Stimulated activated memory B cell treated with anti-CD40 and anti-IgM and Interleukin-4, amounts not matched to agents 10 μg/mL and 1 μg/mL and 100 μg/mL, for 72 hours (primary cell): ENCODE data around the gene GRIA1.

ENCODE experiments used
- ATAC-seq: fragments of 150-1000 bp; cut with Tn5 transposase; 2 replicates; pipeline ENCODE4 v1.10.0; 2021
- H3K27ac Mint-ChIP-seq: one replicate; pipeline ENCODE4 v1.8.0; 2022; ENCODE audit warnings: mild to moderate bottlenecking, mixed read lengths
- H3K27me3 Mint-ChIP-seq: one replicate; pipeline ENCODE4 v1.8.0; 2022; ENCODE audit warnings: mixed read lengths
- H3K36me3 Mint-ChIP-seq: one replicate; pipeline ENCODE4 v1.8.0; 2022; ENCODE audit warnings: mixed read lengths
- H3K4me1 Mint-ChIP-seq: one replicate; pipeline ENCODE4 v1.8.0; 2022; ENCODE audit warnings: mixed read lengths
- H3K4me3 Mint-ChIP-seq: one replicate; pipeline ENCODE4 v1.8.0; 2022; ENCODE audit warnings: mild to moderate bottlenecking, moderate library complexity, mixed read lengths
- H3K9me3 Mint-ChIP-seq: one replicate; pipeline ENCODE4 v1.8.0; 2022; ENCODE audit warnings: mixed read lengths

The GRIA1 gene

DNA sequence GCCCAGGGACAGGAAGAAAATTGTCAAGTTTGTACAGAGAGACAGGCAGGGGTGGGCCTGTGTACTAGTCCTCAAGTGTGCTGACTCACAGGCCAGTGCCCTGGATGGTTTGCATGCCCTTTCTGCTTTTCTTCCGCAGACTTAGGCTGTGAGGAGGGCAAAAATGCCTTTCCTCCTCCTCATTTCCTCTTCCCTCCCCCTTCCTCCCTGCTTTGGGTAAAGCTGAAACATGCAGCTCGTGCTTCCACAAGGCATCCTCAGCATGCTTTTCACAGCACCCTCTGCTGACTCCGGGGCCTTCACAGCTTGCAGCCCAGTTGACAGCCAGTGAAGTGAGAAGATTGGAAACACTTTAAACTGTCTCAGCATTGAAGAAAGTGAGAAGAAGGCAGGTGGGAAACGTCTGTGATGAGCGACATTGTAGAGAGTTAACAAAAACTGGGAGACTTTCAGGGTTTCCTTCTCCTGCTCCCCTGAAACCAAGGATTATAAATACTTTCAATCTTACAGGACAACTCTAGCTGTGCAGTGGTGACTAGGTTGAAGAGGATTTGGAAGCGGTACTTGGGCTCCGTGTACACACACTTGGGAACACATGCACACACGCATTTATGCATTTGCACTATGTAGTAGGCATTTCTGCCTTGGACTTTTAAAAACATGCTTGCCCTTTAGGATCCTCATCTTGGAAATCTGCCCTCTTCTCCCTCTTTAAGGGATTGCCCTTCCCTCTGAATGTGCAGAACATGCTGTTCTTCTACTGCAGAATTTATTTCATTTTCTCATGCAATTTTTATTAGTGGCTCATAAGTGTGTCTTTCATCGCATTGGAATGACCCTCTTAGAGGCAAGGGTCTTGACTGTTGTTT lies 138.8 kb downstream of the GRIA1 start:
- H3K9me3 Mint-ChIP-seq, result no peaks in the 10 kb centered on the region
- H3K27me3 Mint-ChIP-seq, result no peaks in the 10 kb centered on the region
- no peaks in the 10 kb centered on the region for H3K36me3 Mint-ChIP-seq
- no peak overlapping the region for H3K4me3 Mint-ChIP-seq
- no peak for ATAC-seq
- H3K4me1 Mint-ChIP-seq, result no peaks in the 10 kb centered on the region
- H3K27ac Mint-ChIP-seq, result no peak overlapping the region

GRCh38 chr5:153630546-153630945 lies 140.1 kb downstream of the GRIA1 start:
- H3K36me3 Mint-ChIP-seq, result no peaks in the 10 kb centered on the region
- no peak overlapping the region for H3K4me3 Mint-ChIP-seq
- H3K27me3 Mint-ChIP-seq, result no peaks in the 10 kb centered on the region
- no peak for ATAC-seq
- H3K4me1 Mint-ChIP-seq, result no peaks in the 10 kb centered on the region
- H3K27ac Mint-ChIP-seq, result no peak overlapping the region
- no peaks in the 10 kb centered on the region for H3K9me3 Mint-ChIP-seq

GRCh38 chr5:153632748-153633290 lies 142.3 kb downstream of the GRIA1 start:
- H3K4me1 Mint-ChIP-seq, result no peaks in the 10 kb centered on the region
- no peaks in the 10 kb centered on the region for H3K36me3 Mint-ChIP-seq
- H3K4me3 Mint-ChIP-seq, result no peak overlapping the region
- H3K27me3 Mint-ChIP-seq, result no peaks in the 10 kb centered on the region
- no peak for ATAC-seq
- H3K9me3 Mint-ChIP-seq, result no peaks in the 10 kb centered on the region
- no peak overlapping the region for H3K27ac Mint-ChIP-seq

- Mint-ChIP-seq H3K36me3 (no peaks in the 10 kb centered on the region), H3K9me3 (no peaks in the 10 kb centered on the region), H3K4me1 (no peaks in the 10 kb centered on the region), H3K27me3 (no peaks in the 10 kb centered on the region), H3K27ac (no peak overlapping the region), H3K4me3 (no peak overlapping the region)
- no peak for ATAC-seq
Measured at GRCh38 chr5:153636670-153637451, 146.4 kb downstream of the GRIA1 start.

- Mint-ChIP-seq H3K4me1 (no peaks in the 10 kb centered on the region), H3K27ac (no peak overlapping the region), H3K27me3 (no peaks in the 10 kb centered on the region), H3K4me3 (no peak overlapping the region), H3K36me3 (no peaks in the 10 kb centered on the region), H3K9me3 (no peaks in the 10 kb centered on the region)
- ATAC-seq, result no peak
Measured at GRCh38 chr5:153640293-153640692, 149.8 kb downstream of the GRIA1 start.

DNA sequence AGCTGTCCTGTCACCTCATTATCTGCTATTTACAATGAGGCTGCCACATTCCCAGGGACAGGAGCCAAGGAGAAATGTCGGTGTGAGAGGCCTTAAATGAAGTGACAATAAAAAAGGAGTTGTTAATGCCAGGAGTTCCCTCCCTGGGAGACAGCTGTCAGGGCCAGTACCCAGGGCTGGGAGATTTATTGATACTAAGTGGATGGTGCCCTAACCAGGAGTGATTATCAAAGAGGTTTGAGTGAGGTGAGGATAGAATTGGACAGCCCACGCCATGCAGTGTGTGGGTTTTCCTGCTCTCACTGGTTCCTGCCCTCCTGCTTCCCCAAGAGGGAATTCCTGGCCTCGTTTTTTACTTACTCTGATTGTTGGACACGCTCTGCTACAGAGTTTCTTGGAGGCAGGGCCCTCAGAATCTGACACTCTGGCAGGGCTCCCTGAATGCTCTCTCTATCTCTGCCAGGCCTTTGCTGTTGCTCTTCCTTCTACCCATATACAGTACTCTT lies 150.8 kb downstream of the GRIA1 start:
- no peaks in the 10 kb centered on the region for H3K27me3 Mint-ChIP-seq
- H3K36me3 Mint-ChIP-seq, result no peaks in the 10 kb centered on the region
- no peaks in the 10 kb centered on the region for H3K9me3 Mint-ChIP-seq
- H3K4me3 Mint-ChIP-seq, result no peak overlapping the region
- H3K4me1 Mint-ChIP-seq, result no peaks in the 10 kb centered on the region
- ATAC-seq, result no peak
- no peak overlapping the region for H3K27ac Mint-ChIP-seq

DNA sequence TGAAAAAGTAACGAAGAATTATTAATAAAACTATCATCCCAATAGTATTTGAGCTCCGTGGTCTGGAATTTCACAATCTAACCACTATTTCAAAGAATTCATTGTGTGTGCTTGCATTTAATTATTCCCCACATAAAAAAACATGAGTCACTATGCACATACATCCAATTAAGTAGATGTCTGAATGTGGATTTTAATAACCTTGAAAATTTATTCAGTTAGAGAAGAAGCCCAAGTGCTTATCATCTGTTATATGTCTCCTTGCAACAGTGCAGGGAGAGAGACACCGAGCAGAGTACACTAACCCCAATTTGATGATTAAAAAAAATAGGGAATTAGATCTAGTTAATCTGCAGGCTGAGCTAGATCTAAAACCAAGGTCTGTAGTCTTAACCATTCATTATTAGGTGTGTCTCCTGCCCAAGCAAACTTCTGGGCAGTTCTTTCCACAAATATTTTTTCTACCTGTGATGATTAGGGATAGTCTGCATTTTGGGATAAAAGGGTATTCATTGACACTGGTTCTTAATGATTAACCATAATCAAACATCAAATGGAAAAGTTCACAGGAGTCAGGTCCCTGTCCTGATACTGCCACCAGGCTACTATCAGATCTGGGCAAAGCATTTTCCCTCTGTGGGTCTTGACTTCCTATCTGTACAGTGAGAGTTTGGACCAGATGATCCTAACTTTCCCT lies 164.2 kb downstream of the GRIA1 start:
- ATAC-seq, result no peak
- no peaks in the 10 kb centered on the region for H3K4me1 Mint-ChIP-seq

GRCh38 chr5:153655201-153655510 lies 164.7 kb downstream of the GRIA1 start:
- H3K36me3 Mint-ChIP-seq, result no peaks in the 10 kb centered on the region
- no peak overlapping the region for H3K4me3 Mint-ChIP-seq
- ATAC-seq, result no peak
- H3K27me3 Mint-ChIP-seq, result no peaks in the 10 kb centered on the region
- no peaks in the 10 kb centered on the region for H3K9me3 Mint-ChIP-seq
- H3K4me1 Mint-ChIP-seq, result no peaks in the 10 kb centered on the region
- no peak overlapping the region for H3K27ac Mint-ChIP-seq

More for the DNA sequence above, 164.2 kb downstream of the GRIA1 start:
- Mint-ChIP-seq H3K4me3 (no peak overlapping the region), H3K9me3 (peaks cover 2% of the 10 kb centered on the region), H3K36me3 (no peaks in the 10 kb centered on the region), H3K27ac (no peak overlapping the region), H3K27me3 (no peaks in the 10 kb centered on the region)

GRCh38 chr5:153658149-153658548 lies 167.7 kb downstream of the GRIA1 start:
- H3K9me3 Mint-ChIP-seq, result no peaks in the 10 kb centered on the region
- no peak for ATAC-seq
- H3K4me1 Mint-ChIP-seq, result no peaks in the 10 kb centered on the region
- no peaks in the 10 kb centered on the region for H3K36me3 Mint-ChIP-seq
- H3K4me3 Mint-ChIP-seq, result no peak overlapping the region
- no peaks in the 10 kb centered on the region for H3K27me3 Mint-ChIP-seq
- H3K27ac Mint-ChIP-seq, result no peak overlapping the region

DNA sequence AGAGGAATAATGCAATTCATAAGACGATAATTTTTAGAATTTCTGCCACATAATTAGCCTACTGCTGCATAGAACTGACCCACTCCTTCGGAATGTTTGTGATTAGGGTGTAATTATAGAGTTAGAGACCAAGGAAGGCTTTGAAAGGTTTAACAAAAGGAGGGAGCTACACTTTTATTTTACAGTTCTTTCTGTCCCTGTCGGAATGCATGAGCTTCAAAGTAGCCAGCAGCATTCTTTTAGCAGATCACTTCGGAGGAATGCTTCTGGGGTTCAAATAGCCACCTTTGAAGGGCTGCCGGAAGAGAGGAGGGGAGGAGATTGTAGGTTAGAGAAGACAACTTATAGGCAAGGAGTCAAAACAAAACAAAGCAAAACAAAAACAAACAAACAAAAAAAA lies 168.1 kb downstream of the GRIA1 start:
- Mint-ChIP-seq H3K4me1 (no peaks in the 10 kb centered on the region), H3K27ac (no peak overlapping the region), H3K4me3 (no peak overlapping the region), H3K36me3 (no peaks in the 10 kb centered on the region), H3K27me3 (no peaks in the 10 kb centered on the region), H3K9me3 (no peaks in the 10 kb centered on the region)
- no peak for ATAC-seq

- Mint-ChIP-seq H3K27ac (no peak overlapping the region), H3K27me3 (no peaks in the 10 kb centered on the region), H3K4me3 (no peak overlapping the region), H3K4me1 (no peaks in the 10 kb centered on the region), H3K9me3 (no peaks in the 10 kb centered on the region), H3K36me3 (no peaks in the 10 kb centered on the region)
- ATAC-seq, result no peak
Measured at GRCh38 chr5:153659039-153659736, 168.7 kb downstream of the GRIA1 start.

- no peaks in the 10 kb centered on the region for H3K27me3 Mint-ChIP-seq
- no peaks in the 10 kb centered on the region for H3K4me1 Mint-ChIP-seq
- no peak for ATAC-seq
- H3K27ac Mint-ChIP-seq, result no peak overlapping the region
- no peaks in the 10 kb centered on the region for H3K36me3 Mint-ChIP-seq
- no peak overlapping the region for H3K4me3 Mint-ChIP-seq
- H3K9me3 Mint-ChIP-seq, result no peaks in the 10 kb centered on the region
Measured at GRCh38 chr5:153660919-153661318, 170.4 kb downstream of the GRIA1 start.

GRCh38 chr5:153661897-153662296 lies 171.4 kb downstream of the GRIA1 start:
- Mint-ChIP-seq H3K4me1 (no peaks in the 10 kb centered on the region), H3K36me3 (no peaks in the 10 kb centered on the region), H3K27me3 (no peaks in the 10 kb centered on the region), H3K4me3 (no peak overlapping the region), H3K27ac (no peak overlapping the region), H3K9me3 (no peaks in the 10 kb centered on the region)
- no peak for ATAC-seq

DNA sequence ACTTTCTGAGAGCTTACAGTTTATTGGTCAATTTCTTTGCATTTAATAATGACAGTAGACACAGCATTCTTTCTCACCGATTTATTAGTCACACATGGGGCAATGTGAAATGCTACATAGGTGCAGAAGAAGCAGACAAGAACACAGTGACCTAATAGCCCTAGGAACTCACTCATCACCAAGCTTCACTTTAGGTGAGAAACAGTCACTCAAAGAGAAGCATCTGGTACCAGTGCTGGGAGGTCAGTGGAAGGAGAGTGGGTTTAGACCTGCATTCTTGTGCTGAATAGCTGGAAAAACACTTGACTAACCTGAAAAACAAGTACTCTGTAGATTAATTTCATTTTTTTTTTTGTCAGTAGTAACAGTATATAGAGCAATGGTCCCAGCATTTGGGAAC lies 179.6 kb downstream of the GRIA1 start:
- H3K4me1 Mint-ChIP-seq, result no peaks in the 10 kb centered on the region
- H3K9me3 Mint-ChIP-seq, result no peaks in the 10 kb centered on the region
- no peak overlapping the region for H3K27ac Mint-ChIP-seq
- no peaks in the 10 kb centered on the region for H3K27me3 Mint-ChIP-seq
- H3K36me3 Mint-ChIP-seq, result no peaks in the 10 kb centered on the region
- ATAC-seq, result no peak
- no peak overlapping the region for H3K4me3 Mint-ChIP-seq
